ENCODE results near the gene MSX1.

- no peak for TF ChIP-seq CTCF (IDR thresholded peaks at IDR 0.05)
- TF ChIP-seq EZH2 (IDR thresholded peaks at IDR 0.05) = no peak
Measured at GRCh38 chr4:4841156-4841555, 18.3 kb upstream of the MSX1 start.

All from neural progenitor cell (in vitro differentiated cells).